WI38 (cell line): Measurements from ENCODE around the gene CHD2.

Experiments used
- H3K4me3 ChIP-seq: 2 replicates; pipeline ENCODE4 v1.5.1; 2011; ENCODE audit warnings: low read depth, mild to moderate bottlenecking, control low read depth, low read length
- TF ChIP-seq, protein P1 (sequence below): IDR thresholded peaks from 2 replicates; pipeline ENCODE4 v1.5.1; 2012; ENCODE audit warnings: low read depth, mild to moderate bottlenecking, control low read depth, low read length

CHD2 gene

DNA sequence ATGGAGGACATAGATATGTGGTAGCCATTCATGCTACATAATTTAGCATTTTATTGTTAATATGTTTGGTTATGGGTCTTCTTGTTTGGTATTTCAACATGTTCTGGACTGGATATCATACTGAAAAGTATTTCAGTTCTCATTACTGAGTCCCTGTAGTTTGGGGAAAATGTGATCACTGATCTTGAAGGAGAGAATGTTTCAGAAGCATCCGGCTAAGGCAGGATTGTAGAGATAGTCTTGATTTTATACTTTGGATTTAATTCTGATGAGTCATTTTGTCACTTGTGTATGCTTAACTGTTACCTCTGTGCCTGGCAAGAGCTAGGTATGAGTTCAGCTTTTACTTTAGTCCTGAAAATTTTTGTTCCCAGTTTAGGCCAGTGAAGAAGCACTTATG is 7.1 kb downstream of the CHD2 start:
- H3K4me3 ChIP-seq, result peak overlapping the region; percentile 27
- TF ChIP-seq, protein P1, sequence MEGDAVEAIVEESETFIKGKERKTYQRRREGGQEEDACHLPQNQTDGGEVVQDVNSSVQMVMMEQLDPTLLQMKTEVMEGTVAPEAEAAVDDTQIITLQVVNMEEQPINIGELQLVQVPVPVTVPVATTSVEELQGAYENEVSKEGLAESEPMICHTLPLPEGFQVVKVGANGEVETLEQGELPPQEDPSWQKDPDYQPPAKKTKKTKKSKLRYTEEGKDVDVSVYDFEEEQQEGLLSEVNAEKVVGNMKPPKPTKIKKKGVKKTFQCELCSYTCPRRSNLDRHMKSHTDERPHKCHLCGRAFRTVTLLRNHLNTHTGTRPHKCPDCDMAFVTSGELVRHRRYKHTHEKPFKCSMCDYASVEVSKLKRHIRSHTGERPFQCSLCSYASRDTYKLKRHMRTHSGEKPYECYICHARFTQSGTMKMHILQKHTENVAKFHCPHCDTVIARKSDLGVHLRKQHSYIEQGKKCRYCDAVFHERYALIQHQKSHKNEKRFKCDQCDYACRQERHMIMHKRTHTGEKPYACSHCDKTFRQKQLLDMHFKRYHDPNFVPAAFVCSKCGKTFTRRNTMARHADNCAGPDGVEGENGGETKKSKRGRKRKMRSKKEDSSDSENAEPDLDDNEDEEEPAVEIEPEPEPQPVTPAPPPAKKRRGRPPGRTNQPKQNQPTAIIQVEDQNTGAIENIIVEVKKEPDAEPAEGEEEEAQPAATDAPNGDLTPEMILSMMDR, result no peak

DNA sequence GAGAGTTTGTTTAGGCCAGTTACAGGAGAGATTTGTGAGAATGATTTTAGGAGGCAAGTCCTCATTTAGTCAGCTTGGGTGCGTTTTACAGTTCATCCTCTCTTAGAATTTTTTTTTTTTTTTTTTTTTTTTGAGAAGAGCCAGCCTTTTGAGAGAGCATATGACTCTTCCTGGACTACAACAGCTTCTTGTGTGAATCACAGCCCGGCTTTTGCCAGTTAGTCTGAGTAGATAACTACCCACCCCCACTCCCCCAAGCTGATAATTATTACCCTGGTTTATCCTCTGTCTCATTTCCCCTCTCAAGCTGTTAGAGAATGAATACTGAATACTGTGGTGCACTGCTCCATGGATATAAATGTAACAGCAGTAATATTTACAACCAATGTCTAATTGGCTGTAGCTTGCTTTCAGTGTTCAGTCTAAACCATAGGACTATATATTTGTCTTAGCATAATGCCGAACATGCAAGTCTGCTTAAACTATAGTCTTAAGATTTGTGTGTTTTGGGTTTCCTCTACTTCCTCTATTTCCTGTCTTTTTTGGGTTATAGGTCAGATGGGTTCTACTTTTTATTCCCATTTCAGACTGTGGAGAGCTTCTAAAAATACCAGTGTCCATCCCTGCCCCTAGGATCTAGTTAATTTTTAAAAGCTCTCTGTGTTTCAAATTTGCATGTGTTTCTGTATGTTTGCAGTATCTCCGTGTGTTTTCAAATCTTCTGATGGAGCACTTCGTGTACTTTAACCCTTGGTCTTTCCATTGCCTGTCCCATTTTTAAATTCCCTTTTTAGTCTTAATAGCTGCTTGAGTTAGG is 8.0 kb downstream of the CHD2 start:
- TF ChIP-seq, protein P1, result no peak
- H3K4me3 ChIP-seq, result peak overlapping the region; percentile 38

DNA sequence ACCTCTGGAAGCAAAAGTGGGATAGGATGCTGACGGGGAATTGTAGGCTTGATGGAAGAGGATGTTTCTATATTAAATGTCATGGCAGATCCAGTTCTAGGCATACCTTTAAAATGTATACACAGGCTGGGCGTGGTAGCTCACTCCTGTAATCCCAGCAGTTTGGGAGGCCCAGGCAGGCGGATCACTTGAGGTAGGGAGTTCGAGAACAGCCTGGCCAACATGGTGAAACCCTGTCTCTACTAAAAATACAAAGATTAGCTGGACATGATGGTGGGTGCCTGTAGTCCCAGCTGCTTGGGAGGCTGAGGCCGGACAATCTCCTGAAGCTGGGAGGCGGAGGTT is 8.6 kb downstream of the CHD2 start:
- TF ChIP-seq, protein P1, result no peak
- peak overlapping the region; percentile 38 for H3K4me3 ChIP-seq

DNA sequence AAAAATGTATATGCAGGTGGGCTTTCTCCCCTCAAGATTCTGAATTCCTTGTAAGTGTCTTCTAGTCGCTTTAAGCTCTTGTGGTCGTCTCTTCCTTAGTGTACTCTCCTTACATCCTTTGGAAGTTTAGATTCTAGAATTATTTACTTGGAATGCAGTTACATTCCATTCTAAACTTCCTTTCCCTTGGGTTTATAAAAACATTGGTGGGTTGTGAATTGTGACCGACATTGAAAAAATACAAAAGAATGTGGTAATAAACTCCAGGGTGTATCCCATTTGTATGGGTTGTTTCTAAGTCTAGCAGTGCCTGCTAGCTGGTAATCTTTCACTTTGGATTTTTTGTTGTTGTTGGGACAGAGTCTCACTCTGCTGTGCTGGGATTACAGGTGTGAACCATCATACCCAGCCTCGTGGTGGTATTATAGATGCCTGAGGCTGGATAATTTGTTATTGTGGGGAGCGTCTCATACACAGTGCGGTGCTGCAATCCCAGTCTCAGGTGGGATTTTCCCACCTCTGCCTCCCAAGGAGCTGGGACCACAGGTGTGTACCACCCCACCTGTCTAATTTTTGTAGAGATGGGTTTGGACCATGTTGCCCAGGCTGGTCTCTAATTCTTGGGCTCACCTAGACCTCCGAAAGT is 9.1 kb downstream of the CHD2 start:
- TF ChIP-seq, protein P1, result no peak
- H3K4me3 ChIP-seq, result peak overlapping the region; percentile 38

DNA sequence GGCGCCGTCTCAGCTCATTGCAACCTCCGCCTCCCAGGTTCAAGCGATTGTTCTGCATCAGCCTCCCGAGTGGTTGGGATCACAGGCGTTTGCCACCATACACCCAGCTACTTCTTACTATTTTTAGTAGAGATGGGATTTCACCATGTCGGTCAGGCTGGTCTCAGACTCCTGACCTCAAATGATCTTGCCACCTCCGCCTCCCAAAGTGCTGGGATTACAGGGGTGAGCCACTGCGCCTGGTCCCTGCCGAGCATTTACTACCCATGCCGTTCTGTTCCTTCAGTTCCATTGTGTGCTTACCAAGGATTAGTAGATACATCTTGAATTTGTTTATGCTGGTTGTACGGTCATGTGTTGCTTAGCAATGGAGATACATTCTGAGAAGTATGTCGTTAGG is 10.3 kb downstream of the CHD2 start:
- TF ChIP-seq, protein P1, result no peak
- no peak overlapping the region for H3K4me3 ChIP-seq

DNA sequence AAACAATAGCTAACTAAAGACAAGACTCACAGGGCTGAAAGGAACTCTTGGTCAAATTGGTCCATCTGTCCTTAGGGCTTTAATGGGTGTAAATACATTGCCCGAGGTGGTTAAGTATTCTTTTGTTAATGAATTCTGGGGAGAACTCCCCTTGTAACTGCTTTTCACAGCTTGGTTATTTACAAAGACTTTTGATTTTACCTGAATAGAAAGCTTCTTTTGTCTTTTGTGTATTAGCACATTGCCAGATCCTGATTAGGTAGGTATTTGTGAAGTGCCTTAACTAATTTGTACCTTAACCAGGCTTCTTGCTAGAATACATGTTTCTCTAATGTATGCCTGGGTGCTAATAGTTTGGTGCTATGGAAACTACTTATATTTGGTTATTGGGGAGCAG is 14.0 kb downstream of the CHD2 start:
- no peak overlapping the region for H3K4me3 ChIP-seq
- TF ChIP-seq, protein P1, result no peak

DNA sequence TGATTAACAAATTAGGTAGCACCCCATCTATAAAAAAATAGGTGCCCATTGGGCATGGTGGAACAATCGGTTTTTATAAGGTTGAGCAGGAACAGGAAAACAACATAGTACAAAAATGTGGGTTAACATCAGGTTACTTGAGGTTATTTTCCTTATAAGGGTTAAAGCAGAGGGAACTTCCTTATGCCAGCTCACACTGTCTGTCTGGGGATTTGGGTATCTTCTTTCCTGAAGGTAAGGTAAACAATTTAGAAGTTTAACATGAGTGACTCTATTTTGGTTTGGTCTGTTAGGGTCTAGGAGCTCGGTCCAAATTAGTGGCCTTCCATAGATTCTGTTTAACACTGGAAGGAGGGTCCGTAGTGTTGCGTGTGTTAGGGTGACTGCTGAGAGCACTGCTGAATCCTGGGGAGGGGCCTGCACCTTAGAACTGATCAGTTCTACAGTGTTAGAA is 14.7 kb downstream of the CHD2 start:
- no peak overlapping the region for H3K4me3 ChIP-seq
- TF ChIP-seq, protein P1, result no peak
